22Rv1 (cell line): ENCODE results near the gene DHRS7C.

ENCODE experiments used
- H3K27ac ChIP-seq: fragments of 450-650 bp; 2 replicates; pipeline ENCODE4 v1.5.1; 2017
- CTCF ChIP-seq: fragments of 450-650 bp; IDR thresholded peaks from 2 replicates; pipeline ENCODE4 v1.5.1; 2017; ENCODE audit warnings: mild to moderate bottlenecking
- ZFX ChIP-seq: fragments of 450-650 bp; IDR thresholded peaks from 2 replicates; pipeline ENCODE4 v1.6.1; 2017; ENCODE audit warnings: antibody characterized with exemption, borderline replicate concordance

Gene DHRS7C

DNA sequence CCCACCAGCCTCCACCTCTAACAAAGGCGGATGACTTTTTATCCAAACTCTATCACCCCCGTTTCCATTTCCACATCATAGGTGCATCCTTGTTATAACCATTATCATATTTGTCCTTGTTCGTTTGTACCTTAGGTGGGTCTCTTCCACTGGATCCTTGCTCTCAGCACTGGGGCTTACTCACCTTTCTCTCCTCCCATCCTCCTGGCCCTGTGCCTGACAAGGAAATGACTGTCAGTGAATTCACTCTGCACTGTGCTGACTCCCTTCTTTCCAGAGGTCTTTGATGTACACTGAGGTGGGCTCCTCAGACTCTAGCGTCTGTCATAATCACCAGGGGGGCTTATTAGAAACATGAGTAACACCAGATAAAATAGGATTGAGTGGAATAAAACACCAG, 27.4 kb upstream of the DHRS7C start:
- TF ChIP-seq CTCF (no peak), ZFX (no peak)
- no peak overlapping the region for H3K27ac ChIP-seq

GRCh38 chr17:9817086-9817485, 25.7 kb upstream of the DHRS7C start:
- TF ChIP-seq CTCF (no peak), ZFX (no peak)
- H3K27ac ChIP-seq = no peak overlapping the region

DNA sequence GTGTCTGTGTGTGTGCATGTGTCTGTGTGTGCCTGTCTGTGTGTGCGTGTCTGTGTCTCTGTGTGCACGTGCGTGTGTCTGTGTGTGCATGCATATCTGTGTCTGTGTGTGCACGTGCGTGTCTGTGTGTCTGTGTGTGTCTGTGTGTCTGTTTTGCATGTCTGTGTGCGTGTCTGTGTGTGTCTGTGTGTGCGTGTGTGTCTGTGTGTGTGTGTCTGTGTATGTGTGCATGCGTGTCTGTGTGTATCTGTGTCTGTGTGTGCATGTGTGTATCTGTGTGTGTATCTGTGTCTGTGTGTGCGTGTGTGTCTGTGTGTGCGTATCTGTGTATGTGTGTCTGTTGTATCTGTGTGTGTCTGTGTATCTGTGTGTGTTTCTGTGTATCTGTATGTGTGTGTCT, 25.1 kb upstream of the DHRS7C start:
- TF ChIP-seq CTCF (no peak), ZFX (no peak)
- H3K27ac ChIP-seq = no peak overlapping the region

DNA sequence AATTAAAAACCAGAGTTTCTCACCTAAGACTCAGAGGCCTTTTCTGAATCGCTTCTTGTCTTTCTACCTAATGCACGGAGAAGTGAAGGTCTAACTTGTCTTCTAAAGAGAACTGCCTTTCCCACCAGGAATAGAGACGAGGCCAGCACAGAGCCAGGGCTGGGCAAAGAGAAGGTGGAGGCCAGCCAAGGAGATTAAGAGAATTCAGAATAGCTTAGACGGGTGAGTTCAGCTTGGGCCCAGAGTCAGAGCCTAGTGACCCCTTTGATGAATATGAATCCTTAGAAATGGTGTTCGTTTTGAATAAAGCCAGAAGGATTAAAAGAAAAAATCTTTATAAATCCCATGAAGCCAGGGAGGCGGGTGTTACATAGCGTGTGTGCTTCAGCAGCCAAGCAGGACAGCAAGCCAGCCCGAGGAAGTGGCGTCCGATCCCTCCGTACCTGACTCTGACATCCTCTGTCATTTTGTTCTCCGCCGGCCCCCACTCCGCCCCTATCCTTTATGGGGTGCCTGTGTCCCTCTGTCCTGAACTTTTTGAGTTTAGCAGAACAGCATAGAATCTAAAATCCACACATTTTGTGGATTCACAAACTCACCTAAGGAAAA, 23.0 kb upstream of the DHRS7C start:
- no peak for TF ChIP-seq CTCF
- H3K27ac ChIP-seq = no peak overlapping the region

- TF ChIP-seq ZFX (no peak), CTCF (no peak)
These were observed 21.8 kb upstream of the DHRS7C start for GRCh38 chr17:9813166-9813565.

DNA sequence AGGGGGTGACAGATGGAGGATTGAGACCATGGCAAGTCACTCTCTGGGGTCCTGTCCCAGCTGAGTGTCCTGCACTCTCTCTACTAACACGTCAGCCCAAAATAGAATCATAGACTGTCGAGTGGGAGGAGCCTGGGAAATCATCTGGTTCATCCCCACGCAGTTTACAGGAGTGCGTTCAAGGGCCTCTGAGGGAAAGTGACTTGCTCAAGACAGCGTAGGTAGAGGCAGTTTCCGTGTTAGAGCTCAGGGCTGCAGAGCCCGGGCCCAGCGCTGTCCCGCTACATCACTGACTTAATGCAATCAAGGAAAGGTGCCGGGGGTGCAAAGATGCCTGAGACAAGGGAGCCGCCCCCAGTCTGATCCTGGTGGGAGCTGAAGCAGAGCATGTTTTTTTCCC, 20.1 kb upstream of the DHRS7C start:
- TF ChIP-seq ZFX (no peak), CTCF (no peak)
- no peak overlapping the region for H3K27ac ChIP-seq

More at GRCh38 chr17:9813166-9813565, 21.8 kb upstream of the DHRS7C start:
- no peak overlapping the region for H3K27ac ChIP-seq

GRCh38 chr17:9811086-9811485, 19.7 kb upstream of the DHRS7C start:
- H3K27ac ChIP-seq = no peak overlapping the region
- TF ChIP-seq CTCF (no peak), ZFX (no peak)
